Epithelial cell of esophagus (primary cell): ENCODE measurements around the gene PRR23E.

Source experiments
- DNase-seq: peaks from one replicate; pipeline ENCODE4 v3.0.0; 2010; ENCODE audit warnings: low read depth
- H3K4me3 ChIP-seq: 2 replicates; pipeline ENCODE4 v1.5.1; 2011; ENCODE audit warnings: mild to moderate bottlenecking, low read length, control low read depth
- TF ChIP-seq, protein P1 (sequence below): IDR thresholded peaks from 2 replicates; pipeline ENCODE4 v1.5.1; 2011; ENCODE audit warnings: low read depth, mild to moderate bottlenecking, low read length, control low read depth, inconsistent platforms; ENCODE audit not compliant: insufficient read depth; ENCODE audit errors: missing control alignments

The PRR23E gene

GRCh38 chr3:127192576-127193232, at the start of gene PRR23E:
PRR23E (plus strand) TSS chr3:127193131; CDS start chr3:127196686, 3,555 bp downstream.
- H3K4me3 ChIP-seq = no peak within 1 kb of the TSS
- TF ChIP-seq, protein P1, sequence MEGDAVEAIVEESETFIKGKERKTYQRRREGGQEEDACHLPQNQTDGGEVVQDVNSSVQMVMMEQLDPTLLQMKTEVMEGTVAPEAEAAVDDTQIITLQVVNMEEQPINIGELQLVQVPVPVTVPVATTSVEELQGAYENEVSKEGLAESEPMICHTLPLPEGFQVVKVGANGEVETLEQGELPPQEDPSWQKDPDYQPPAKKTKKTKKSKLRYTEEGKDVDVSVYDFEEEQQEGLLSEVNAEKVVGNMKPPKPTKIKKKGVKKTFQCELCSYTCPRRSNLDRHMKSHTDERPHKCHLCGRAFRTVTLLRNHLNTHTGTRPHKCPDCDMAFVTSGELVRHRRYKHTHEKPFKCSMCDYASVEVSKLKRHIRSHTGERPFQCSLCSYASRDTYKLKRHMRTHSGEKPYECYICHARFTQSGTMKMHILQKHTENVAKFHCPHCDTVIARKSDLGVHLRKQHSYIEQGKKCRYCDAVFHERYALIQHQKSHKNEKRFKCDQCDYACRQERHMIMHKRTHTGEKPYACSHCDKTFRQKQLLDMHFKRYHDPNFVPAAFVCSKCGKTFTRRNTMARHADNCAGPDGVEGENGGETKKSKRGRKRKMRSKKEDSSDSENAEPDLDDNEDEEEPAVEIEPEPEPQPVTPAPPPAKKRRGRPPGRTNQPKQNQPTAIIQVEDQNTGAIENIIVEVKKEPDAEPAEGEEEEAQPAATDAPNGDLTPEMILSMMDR = no peak
- DNase-seq = no peak

DNA sequence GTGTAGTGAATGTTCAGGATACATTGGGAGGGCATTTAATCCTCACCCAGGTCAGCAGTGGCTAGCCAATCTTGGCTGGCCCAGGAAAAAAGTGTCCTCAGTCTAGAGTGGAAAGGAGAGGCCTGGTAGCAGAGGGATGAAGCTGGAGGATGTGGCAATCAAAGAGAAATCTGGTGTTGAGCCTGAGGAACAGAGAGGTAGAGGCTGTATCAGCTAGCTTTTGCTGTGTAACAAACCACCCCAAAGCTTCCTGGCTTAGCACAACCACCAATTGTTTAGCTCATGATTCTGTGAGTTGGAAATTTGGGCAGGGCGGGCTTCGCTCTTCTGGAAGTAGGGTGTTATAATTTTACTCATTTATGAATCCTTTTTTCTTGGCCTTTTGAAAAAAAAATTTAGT, 49.8 kb upstream of the PRR23E start:
- DNase-seq = no peak
- TF ChIP-seq, protein P1 = no peak
- H3K4me3 ChIP-seq = no peak overlapping the region

DNA sequence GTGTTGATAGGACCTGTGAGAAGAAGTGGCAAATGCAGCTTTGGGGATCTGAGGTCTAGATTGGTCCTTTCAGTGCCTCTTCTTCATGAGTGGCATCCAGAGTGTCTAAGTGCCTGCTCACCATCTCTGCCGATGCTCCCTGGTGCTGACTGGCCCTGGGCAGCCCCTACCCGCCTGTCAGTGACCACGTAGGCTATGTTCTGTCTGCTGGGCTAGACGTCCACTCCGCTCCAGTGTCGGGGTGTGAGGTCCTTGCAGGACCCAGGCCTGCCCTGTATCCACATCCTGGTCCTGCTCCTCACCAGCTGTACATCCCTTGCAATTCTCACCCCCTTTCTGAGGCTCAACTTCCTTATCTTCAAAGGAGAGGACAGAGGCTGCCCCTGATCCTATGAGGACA, 48.3 kb upstream of the PRR23E start:
- TF ChIP-seq, protein P1 = no peak
- H3K4me3 ChIP-seq = no peak overlapping the region
- DNase-seq = no peak

GRCh38 chr3:127145266-127145665, 47.7 kb upstream of the PRR23E start:
- DNase-seq = no peak
- H3K4me3 ChIP-seq = no peak overlapping the region
- TF ChIP-seq, protein P1 = no peak

DNA sequence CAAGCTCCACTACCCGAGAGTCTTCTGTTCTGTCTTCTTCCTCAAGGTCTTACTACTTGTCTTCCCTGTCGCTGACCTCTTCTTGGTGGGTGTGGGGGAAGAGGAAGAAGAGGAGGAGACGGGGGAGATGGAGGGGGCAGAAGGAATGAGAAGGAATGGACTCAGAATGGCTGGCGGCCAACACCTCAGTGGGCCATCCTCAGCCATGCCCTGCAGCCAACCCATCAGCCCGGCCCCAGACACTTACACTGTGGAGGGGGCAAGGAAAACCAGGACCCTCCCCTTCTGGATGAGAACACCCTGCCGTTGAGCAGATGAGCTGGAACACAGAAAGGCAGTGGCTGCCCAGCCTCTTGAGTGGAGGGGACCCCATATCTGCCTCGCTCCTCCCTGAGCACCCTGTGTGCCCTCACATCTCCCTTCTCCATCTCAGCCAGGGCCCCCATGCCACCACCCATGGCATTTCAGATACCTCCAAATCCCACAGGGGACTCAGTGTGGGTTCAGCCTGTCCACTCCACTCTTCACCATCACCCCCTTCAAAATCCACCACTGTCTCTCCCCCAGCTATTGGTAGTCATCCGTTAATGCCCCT, 45.5 kb upstream of the PRR23E start:
- no peak for DNase-seq
- TF ChIP-seq, protein P1 = no peak
- no peak overlapping the region for H3K4me3 ChIP-seq

- DNase-seq = no peak
- TF ChIP-seq, protein P1 = no peak
- no peak overlapping the region for H3K4me3 ChIP-seq
These were observed 43.2 kb upstream of the PRR23E start for GRCh38 chr3:127149621-127150310.
